GM21515 (cell line): ENCODE results near the gene REPIN1.

Experiments
- ATAC-seq: cut with Tn5 transposase; IDR thresholded peaks from one replicate; pipeline ENCODE4 v1.9.1; 2021; ENCODE audit not compliant: unreplicated experiment

REPIN1 gene

GRCh38 chr7:150359622-150360362 is 8.8 kb upstream of the REPIN1 start:
- ATAC-seq = no peak

- no peak for ATAC-seq
Observed at GRCh38 chr7:150360363-150361058, 8.1 kb upstream of the REPIN1 start.

- ATAC-seq = no peak
Observed at GRCh38 chr7:150361402-150361801, 7.2 kb upstream of the REPIN1 start.

- no peak for ATAC-seq
Observed at GRCh38 chr7:150361807-150362621, 6.6 kb upstream of the REPIN1 start.

GRCh38 chr7:150363370-150363769 is 5.3 kb upstream of the REPIN1 start:
- ATAC-seq = no peak

GRCh38 chr7:150363872-150364271 is 4.8 kb upstream of the REPIN1 start:
- ATAC-seq = no peak

GRCh38 chr7:150365194-150365593 is 3.4 kb upstream of the REPIN1 start:
- no peak for ATAC-seq

- no peak for ATAC-seq
Observed at GRCh38 chr7:150365673-150366398, 2.8 kb upstream of the REPIN1 start.

GRCh38 chr7:150367677-150368095 is 936 bp upstream of the REPIN1 start:
- no peak for ATAC-seq

GRCh38 chr7:150368884-150369747 is 494 bp downstream of the REPIN1 start:
- peak; percentile 42 for ATAC-seq

- no peak for ATAC-seq
Observed at GRCh38 chr7:150369748-150370501, 1.3 kb downstream of the REPIN1 start.

- ATAC-seq = no peak
Observed at GRCh38 chr7:150370612-150371071, 2.0 kb downstream of the REPIN1 start.

GRCh38 chr7:150371131-150371995 is 2.7 kb downstream of the REPIN1 start:
- no peak for ATAC-seq

- ATAC-seq = no peak
Observed at GRCh38 chr7:150371996-150372270, 3.3 kb downstream of the REPIN1 start.

- ATAC-seq = no peak
Observed at GRCh38 chr7:150372271-150373048, 3.8 kb downstream of the REPIN1 start.

- ATAC-seq = no peak
Observed at GRCh38 chr7:150373049-150373801, 4.6 kb downstream of the REPIN1 start.

- no peak for ATAC-seq
Observed at GRCh38 chr7:150374026-150374425, 5.4 kb downstream of the REPIN1 start.
